Sigmoid colon (tissue), 4 donors: Measurements from ENCODE around the gene ZCCHC14.

ENCODE experiments used
- CTCF ChIP-seq, 4 experiments: fragments of 450-650 bp in 3 of 4; fragments of 200-600 bp in 1 of 4; IDR thresholded peaks; one replicate each; pipeline ENCODE4 v1.5.1; 2016 to 2019; ENCODE audit warnings: antibody characterized with exemption in 4 of 4, mild to moderate bottlenecking in 3 of 4, moderate library complexity in 2 of 4
- EP300 ChIP-seq, 4 donors: sonication (generic); formaldehyde crosslinking; IDR thresholded peaks; one replicate each; pipeline ENCODE4 v1.6.1; 2017; ENCODE audit warnings: antibody characterized with exemption in 4 of 4
- POLR2AphosphoS5 ChIP-seq, 4 donors: sonication (generic); formaldehyde crosslinking; IDR thresholded peaks; one replicate each; pipeline ENCODE4 v1.6.1; 2017; ENCODE audit warnings: antibody characterized with exemption in 4 of 4

- TF ChIP-seq CTCF (IDR thresholded peaks at IDR 0.05), result no peak
- TF ChIP-seq POLR2AphosphoS5 (IDR thresholded peaks at IDR 0.05), result no peak
- no peak for TF ChIP-seq EP300 (IDR thresholded peaks at IDR 0.05)
These were observed 22.5 kb downstream of the ZCCHC14 start for GRCh38 chr16:87470332-87470731.
